HG03175 (cell line): Measurements from ENCODE around the gene HLA-DPA1.
"Not testable (repeated sequence)": the region's sequence is repeated elsewhere in the genome, so short reads cannot be mapped to it uniquely, and the experiment has no call there.

Experiments
- ATAC-seq: cut with Tn5 transposase; IDR thresholded peaks from one replicate; pipeline ENCODE4 v1.9.1; 2021; ENCODE audit warnings: mild to moderate bottlenecking, moderate library complexity; ENCODE audit not compliant: unreplicated experiment

Gene HLA-DPA1

GRCh38 chr6:33065312-33065711, 8.1 kb downstream of the HLA-DPA1 start:
- ATAC-seq: no peak

DNA sequence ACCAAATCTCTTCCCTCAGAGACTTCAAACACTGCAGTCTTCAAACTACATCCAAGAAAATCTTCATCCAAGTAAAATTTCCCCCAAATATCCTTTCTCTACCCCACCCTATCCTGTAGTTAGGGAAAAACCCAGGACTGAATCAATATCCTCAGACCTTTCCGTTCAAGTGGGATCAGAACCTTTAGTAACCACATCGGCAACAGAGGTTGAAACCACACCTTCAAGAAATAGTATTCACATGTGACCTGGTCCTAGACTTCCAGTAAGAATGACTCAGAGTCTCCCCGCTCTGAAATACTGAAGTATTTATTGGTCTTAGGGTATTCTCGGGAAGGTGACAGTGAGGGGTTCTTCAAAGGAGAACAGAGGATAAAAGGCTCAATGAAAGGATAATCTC, 8.7 kb downstream of the HLA-DPA1 start:
- no peak for ATAC-seq

GRCh38 chr6:33063435-33063834, 10.0 kb downstream of the HLA-DPA1 start:
- not testable (repeated sequence) for ATAC-seq

DNA sequence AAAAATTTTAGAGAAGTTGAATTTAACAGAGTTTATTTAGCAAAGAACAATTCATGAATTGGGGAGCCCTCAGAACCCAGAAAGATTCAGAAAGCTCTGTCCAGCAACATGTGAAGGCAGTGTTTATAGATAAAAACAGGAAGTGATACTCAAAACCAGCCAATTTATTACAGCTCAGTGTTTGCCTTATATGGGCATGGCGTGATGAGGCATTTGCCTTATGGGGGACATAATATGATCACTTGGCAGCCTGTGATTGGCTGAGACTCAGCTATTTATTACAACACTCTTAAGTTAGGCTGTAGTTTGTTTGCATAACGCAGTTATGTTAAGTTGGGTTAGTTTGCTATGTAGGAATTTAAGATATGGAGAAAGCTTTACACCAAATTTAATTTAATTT, 11.5 kb downstream of the HLA-DPA1 start:
- no peak for ATAC-seq

- ATAC-seq: no peak
Observed at GRCh38 chr6:33057222-33058150, 16.0 kb downstream of the HLA-DPA1 start.

DNA sequence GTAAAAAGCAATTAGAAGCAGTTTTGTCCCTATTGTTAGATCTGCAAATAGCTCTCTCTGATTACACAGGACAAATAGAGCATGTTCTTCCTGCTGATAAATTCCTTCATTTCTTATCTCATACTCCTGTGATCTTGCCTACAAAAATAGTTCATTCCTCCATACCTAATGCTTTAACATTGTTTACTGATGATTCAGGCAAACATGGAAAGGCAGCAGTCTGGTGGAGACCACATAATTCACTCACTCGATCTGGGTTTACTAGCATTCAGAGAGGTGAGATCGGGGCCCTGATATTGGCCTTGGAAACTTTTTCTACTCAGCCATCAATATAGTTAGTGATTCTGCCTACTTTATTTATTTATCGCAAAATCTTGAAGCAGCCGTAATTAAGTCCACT, 20.2 kb downstream of the HLA-DPA1 start:
- ATAC-seq: no peak

- no peak for ATAC-seq
Observed at GRCh38 chr6:33052627-33053026, 20.8 kb downstream of the HLA-DPA1 start.

- no peak for ATAC-seq
Observed at GRCh38 chr6:33050014-33050810, 23.2 kb downstream of the HLA-DPA1 start.

- ATAC-seq: no peak
Observed at GRCh38 chr6:33049323-33050013, 24.0 kb downstream of the HLA-DPA1 start.

DNA sequence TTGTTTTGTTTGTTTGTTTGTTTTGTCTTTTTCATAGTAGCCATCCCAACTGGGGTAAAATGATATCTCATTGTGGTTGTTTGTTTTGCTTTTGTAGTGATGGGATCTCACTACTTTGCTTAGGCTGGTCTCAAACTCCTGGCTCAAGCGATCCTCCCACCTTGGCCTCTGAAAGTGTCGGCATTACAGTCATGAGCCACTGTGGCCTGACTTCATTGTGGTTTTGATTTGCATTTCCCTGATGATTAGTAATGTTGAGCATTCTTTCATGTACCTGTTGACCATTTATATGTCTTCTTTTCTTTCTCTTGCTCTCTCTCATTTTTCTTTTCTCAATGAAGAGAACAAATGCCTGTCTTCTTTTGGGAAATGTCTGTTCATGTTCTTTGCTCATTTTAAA, 33.3 kb downstream of the HLA-DPA1 start:
- ATAC-seq: no peak

- ATAC-seq: no peak
Observed at GRCh38 chr6:33036535-33036934, 36.9 kb downstream of the HLA-DPA1 start.

GRCh38 chr6:33034554-33034953, 38.9 kb downstream of the HLA-DPA1 start:
- ATAC-seq: no peak

DNA sequence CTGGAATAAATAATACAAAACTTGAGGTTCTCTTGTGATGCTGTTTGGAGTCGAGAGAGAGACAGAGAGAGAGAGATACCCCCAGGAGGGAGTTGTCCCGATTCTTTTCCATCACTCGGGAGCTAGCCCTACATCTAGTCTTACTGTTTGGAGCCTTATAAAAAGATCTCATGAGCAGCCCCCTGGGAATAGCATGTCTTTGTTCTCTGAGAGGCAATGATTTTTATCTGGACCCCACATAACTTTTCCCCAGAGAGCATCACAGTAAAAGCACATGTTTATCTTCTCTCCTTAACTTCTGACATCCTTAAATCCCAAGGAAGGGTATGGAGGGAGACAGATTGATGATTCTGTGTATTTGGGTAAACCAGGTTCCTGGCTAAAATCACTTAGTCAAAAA, 43.2 kb downstream of the HLA-DPA1 start:
- no peak for ATAC-seq

DNA sequence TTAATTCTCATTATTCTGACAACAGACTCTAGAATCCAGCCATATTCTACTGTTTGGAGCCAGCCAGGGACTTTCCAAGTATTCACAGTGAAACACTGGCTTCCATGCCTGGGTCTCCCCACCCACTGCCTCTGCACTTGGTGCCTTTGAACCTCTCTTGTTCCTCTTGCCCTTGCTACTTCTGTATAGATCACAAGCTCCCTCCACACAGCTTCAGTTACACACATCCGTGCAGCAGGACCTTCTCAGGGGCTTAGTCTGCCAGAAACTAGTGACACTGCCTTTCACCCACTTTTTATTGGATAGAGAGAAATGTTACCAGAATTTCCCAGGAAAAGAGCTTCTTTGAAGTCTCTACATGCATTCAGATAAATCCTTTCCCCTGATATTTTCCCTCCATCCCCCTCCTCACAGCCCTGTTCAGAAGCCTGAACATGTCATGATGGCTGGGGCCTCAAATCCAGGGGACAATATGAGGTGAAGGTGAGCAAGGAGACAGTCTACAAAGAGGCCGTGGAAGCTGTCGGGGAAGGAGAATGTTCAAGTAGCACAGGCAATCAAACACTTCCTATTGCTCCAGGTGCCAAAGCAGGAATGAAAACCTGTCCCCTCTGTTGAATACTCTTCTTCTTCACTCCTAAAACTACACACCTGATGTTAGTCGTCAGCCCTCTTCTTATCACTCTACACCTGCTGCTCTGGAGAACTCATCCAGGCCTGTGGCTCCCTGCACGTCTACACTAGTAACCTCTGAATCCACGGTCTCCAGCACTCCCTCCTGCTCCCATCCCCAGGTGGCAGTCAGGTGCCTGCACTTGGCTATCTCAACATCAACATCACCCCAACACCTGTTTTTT, 43.9 kb downstream of the HLA-DPA1 start:
- peak; percentile 78 for ATAC-seq

- no peak for ATAC-seq
Observed at GRCh38 chr6:33028220-33028849, 45.1 kb downstream of the HLA-DPA1 start.

GRCh38 chr6:33024521-33024920, 48.9 kb downstream of the HLA-DPA1 start:
- no peak for ATAC-seq

GRCh38 chr6:33023536-33023935, 49.9 kb downstream of the HLA-DPA1 start:
- ATAC-seq: no peak

GRCh38 chr6:33021917-33022316, 51.5 kb downstream of the HLA-DPA1 start:
- no peak for ATAC-seq

DNA sequence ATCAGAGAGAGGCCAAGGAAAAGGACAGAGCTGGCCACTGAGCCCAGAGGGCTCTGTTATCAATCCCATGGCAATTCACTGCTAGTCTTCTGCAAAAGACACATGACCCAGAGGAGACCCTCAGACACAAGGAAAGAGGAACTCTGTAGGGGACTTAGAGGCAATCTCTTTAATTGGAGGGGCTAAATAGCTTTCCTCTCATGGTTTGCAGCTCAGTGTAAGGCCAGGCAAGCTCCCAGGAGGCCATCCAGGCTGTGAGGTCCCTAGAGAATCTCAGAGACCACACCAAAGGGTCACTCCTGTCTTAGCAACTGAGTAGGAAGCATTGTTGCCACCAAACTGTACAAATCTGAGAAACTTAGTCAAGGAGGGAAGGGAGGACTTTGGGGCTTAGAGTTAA, 54.1 kb downstream of the HLA-DPA1 start:
- ATAC-seq: no peak

- ATAC-seq: peak; percentile 76
Observed at GRCh38 chr6:33018904-33019303, 54.5 kb downstream of the HLA-DPA1 start.
